HG03342 (cell line): Measurements from ENCODE around the gene MMEL1.

Experiments
- ATAC-seq: cut with Tn5 transposase; IDR thresholded peaks from one replicate; pipeline ENCODE4 v1.9.1; 2021; ENCODE audit warnings: mild to moderate bottlenecking, moderate library complexity; ENCODE audit not compliant: unreplicated experiment

MMEL1 gene

DNA sequence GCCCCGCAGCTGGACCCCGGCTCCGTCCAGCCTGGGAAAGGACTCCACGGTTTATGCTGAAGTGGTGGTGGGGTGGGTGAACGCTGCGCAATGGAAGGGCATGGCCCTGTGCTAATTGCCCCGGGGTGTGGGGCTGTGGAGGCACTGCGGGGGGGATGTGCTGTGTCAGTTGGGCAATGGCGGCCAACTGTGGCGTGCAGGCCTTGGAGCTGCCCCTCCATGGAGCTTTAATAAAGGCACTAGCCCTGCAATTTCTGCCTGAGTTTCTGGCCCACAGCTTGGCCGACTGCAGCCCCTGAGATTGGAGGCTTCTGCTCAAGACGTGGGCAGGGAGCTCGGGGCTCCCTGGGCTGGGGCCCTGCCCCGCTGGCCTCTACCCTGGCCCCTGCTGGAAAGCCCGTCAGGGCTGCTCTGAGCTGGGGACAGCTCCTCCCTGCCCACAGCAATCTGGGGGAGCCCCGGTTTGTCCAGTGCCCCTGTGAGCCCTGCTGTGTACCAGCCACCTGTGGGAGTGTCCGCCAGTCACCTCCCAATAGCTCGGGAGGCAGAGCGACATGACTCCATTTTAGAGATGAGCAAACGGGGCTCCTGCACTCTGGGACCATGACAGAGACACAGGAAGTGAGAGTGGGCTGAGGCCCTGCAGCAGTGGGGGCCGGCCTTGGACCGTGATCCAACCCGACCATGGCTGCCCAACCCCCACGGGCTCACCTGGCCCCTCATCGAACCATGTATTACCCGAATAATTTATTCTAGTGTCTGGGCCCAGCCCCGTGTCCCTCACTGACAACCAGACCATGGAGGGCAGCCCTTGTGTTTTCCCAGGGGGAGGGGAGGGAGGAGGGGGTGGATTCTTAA is 85.4 kb downstream of the MMEL1 start:
- no peak for ATAC-seq

DNA sequence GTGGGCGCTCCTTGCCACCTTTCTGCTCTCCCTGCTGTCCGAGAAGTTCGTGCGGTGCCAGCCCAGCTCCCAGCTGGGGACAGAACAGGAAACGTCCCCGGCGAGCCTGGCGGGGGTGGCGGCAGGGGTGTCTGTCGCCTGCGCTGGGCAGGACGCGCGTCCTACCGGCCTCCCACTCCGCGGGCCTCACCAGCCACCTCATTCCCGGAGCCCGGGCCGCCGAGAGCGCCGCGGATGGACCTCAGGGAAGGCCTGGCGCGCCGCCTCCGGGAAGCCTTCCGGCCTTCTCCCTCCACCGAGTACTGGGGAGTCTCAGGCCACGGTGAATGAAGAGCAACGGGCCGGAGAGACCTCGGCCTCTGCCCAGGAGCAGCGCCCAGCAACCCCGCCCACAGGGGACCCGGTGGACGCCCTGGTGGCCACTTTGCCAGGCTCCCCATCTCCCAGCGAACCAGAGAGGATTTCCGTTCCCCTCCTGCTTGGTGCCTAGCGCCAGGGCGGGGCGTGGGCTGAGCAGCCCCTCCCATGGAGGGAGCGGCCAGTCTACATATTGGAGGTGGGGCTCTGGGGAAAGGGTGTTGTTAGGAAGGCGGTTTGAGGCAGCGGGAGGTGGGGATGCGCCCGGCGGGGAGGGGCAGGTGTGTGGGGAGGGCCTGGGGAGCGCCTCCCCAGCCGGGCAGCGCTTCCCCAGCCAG is 86.2 kb downstream of the MMEL1 start:
- ATAC-seq, result peak; percentile 38

DNA sequence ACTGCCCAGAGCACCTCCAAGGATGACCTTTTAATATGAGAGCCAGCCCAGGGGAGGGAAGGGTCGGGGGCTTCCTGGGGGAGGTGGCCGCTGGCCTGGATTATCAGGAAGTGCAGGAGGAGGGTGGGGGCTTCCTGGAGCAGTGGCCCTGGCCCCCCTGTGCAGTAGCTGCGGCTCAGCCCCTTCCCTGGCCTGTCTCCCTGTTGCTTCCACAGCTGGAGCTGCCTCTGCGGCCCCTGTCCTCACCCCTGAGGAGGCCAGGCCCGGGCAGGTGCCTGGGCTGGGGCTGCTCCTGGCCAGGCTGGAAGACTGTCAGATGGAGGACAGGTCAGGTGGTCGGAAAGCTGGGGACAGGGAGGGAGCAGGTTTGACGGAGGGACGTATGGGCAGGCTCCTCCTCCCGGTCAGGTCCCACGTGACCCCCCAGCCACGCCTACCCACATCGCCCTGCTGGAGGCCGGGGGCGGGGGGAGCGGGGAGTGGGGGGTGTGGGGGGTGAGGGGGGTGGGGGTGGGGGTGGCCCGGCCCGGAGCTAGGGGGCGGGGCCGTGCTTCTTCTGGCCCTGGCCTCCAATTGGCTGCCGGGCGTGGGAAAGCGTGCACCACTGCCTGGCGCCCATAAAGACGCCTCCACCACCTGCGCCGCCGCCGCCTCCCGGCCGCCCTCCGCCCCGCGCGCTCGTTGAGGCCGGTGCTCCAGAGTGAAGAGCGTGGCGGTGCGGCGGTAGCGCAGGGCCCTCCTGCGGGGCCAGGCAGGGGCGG is 86.9 kb downstream of the MMEL1 start:
- peak; percentile 28 for ATAC-seq

GRCh38 chr1:2544875-2545640 is 87.8 kb downstream of the MMEL1 start:
- no peak for ATAC-seq

- ATAC-seq, result no peak
Observed at GRCh38 chr1:2544093-2544874, 88.5 kb downstream of the MMEL1 start.

DNA sequence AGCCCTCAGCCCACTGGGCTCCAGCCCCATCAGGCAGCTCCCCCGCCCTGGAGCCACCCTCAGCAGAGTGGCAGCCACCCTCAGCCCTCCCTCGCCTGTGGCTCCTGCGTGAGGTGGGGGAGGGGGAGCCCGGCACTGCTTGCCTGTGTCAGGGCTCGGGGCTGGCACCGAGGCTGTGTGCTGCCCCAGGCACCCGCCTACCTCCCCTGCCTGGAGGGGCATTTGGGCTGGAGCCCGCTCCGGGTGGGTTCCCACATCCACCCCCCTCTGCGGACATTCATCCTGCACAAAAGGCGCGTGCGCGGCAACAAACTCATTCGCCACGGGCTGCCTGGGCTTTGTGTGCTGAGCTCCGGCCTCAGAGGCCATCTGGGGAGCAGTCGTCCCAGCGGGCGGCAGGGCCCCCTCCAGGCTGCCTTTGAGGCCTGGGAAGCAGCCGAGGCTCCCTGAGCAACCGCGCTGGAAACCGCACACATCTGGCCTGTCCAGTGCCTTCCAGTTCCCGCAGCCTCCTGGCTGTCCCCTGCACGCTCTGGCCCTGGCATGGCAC is 89.2 kb downstream of the MMEL1 start:
- no peak for ATAC-seq

GRCh38 chr1:2542246-2542915 is 90.4 kb downstream of the MMEL1 start:
- no peak for ATAC-seq

DNA sequence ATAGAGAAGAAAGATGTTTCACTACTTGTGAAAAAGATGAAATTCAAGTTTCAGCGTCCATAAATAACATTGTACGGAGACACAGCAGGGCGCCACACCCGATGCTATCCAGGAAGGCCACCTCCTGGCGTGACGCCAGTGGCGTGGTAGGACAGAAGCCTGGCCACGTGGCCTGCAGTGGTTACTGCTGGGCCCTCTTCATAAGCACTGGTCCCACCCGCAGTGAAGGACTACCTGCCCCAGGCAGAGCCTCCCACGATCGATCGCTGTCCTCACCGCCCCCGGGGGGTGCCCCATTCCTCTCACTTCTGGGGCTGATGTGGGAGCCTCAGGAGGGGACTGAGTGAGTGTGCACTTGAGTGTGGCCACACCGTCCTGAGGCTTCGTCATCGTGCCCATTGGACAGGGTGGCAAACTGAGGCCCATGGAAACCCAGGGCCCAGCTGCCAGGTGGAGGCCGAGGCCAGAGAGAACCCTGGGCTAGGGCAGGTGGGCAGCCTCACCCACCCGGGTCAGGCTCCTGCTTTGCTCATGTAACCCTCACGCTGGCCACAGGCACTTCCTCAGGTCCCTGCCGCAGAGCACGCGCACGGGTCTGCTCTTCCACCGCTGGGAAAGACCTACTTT is 91.1 kb downstream of the MMEL1 start:
- no peak for ATAC-seq

DNA sequence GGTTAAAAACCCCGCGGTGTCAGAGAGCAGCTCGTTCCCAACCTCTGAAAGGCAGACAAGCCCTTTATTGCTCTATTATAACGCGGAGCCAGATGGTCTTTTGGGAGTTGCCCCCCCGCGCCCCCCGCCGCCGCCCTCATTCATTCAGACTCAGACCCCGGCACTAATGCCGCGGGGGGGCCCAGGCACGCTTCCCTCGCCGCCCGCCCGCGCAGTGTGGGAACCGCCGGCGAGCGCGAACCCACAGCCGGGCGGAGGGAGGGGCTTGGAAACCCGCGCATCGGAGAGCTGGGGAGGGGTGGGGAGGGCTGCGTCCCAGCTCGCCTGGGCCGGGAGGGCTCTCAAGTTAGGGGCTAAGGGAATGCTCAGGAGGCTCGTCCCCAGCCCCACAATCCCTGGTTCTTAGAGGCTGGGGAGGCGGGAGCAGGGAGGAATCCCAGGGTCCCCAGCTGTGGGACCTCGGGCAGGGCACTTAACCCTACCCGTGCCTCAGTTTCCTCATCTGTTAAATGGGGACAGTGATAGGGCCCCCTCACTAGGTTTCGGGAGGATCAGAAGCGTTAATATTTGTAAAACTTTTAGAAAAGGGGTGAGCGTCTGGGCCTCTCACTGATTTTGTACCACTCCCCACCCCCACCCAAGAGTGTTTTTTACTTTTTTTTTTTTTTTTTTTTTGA is 91.9 kb downstream of the MMEL1 start:
- ATAC-seq, result no peak
